CD14-positive monocyte (primary cell): ENCODE measurements around the gene OSCP1. TPM values are rescaled to one million over a fixed set of nuclear protein-coding genes. Genes with fewer than 3 reads are reported as not detected.
A peak's percentile ranks its signal among the peaks of the same experiment; 100 is the strongest.

Source experiments
- DNase-seq, 3 donors: peaks; one replicate each; pipeline ENCODE4 v3.0.0-alpha.2; 2011 to 2022
- H2AFZ ChIP-seq: 2 replicates; pipeline ENCODE4 v1.6.0; 2012; ENCODE audit warnings: mild to moderate bottlenecking, low read depth, low read length, inconsistent platforms; ENCODE audit not compliant: insufficient read depth, poor library complexity, severe bottlenecking
- H3K27ac ChIP-seq, 2 donors: 1 replicate in 1 of 2; 2 replicates in 1 of 2; pipeline ENCODE4 v1.5.1; 2012 to 2013; ENCODE audit warnings: low read length in 2 of 2, control low read depth in 1 of 2, inconsistent platforms in 1 of 2, low read depth in 1 of 2, mild to moderate bottlenecking in 1 of 2
- H3K27me3 ChIP-seq, 2 donors: one replicate each; pipeline versions ENCODE4 v1.6.0 to v1.6.1; 2011 to 2013; ENCODE audit warnings: low read length in 2 of 2; ENCODE audit not compliant: control insufficient read depth in 2 of 2, insufficient read depth in 2 of 2
- H3K36me3 ChIP-seq, 2 donors: replicated peaks in 1 of 2; 1 replicate in 1 of 2; 2 replicates in 1 of 2; pipeline versions ENCODE4 v1.5.1 to v1.6.1; 2012 to 2013; ENCODE audit warnings: low read length in 2 of 2, control low read depth in 1 of 2, inconsistent platforms in 1 of 2, mild to moderate bottlenecking in 1 of 2; ENCODE audit not compliant: insufficient read depth in 2 of 2, control insufficient read depth in 1 of 2
- H3K4me1 ChIP-seq, 2 donors: 1 replicate in 1 of 2; 2 replicates in 1 of 2; pipeline versions ENCODE4 v1.5.1 to v1.6.1; 2012 to 2013; ENCODE audit warnings: low read length in 2 of 2, control low read depth in 1 of 2, inconsistent platforms in 1 of 2, mild to moderate bottlenecking in 1 of 2, moderate library complexity in 1 of 2; ENCODE audit not compliant: insufficient read depth in 2 of 2, control insufficient read depth in 1 of 2
- H3K4me2 ChIP-seq: replicated peaks from 2 replicates; pipeline ENCODE3; 2012; ENCODE audit warnings: low read length, moderate library complexity, mild to moderate bottlenecking; ENCODE audit not compliant: poor library complexity, severe bottlenecking; ENCODE audit errors: extremely low read depth
- H3K4me3 ChIP-seq, 3 experiments: fragments of 200-600 bp in 1 of 3; sonication (generic) in 1 of 3; replicated peaks in 1 of 3; 1 replicate in 2 of 3; 2 replicates in 1 of 3; pipeline ENCODE4 v1.5.1; 2011 to 2013; ENCODE audit warnings: low read length in 3 of 3, mild to moderate bottlenecking in 3 of 3, control low read depth in 2 of 3, low read depth in 2 of 3, inconsistent platforms in 1 of 3, moderate library complexity in 1 of 3
- H3K79me2 ChIP-seq: 2 replicates; pipeline ENCODE4 v1.6.0; 2012; ENCODE audit warnings: mild to moderate bottlenecking, control low read depth, inconsistent platforms, low read length, moderate library complexity; ENCODE audit not compliant: insufficient read depth
- H3K9ac ChIP-seq: 2 replicates; pipeline ENCODE4 v1.6.0; 2017; ENCODE audit warnings: low read length, mild to moderate bottlenecking; ENCODE audit not compliant: insufficient read depth, poor library complexity, severe bottlenecking
- H3K9me3 ChIP-seq, 2 donors: replicated peaks in 1 of 2; 1 replicate in 1 of 2; 2 replicates in 1 of 2; pipeline versions ENCODE4 v1.5.1 to v1.6.1; 2012 to 2013; ENCODE audit warnings: low read length in 2 of 2, control low read depth in 1 of 2; ENCODE audit not compliant: control insufficient read depth in 1 of 2, insufficient read depth in 1 of 2
- H4K20me1 ChIP-seq: 2 replicates; pipeline ENCODE4 v1.6.0; 2012; ENCODE audit warnings: mild to moderate bottlenecking, low read length, control low read depth, moderate library complexity; ENCODE audit not compliant: insufficient read depth
- H3K27ac Mint-ChIP-seq, 7 donors: one replicate each; pipeline ENCODE4 v1.8.0; 2020; ENCODE audit warnings: mild to moderate bottlenecking in 7 of 7, mixed read lengths in 7 of 7, moderate library complexity in 6 of 7, inconsistent platforms in 2 of 7
- H3K27me3 Mint-ChIP-seq, 3 donors: one replicate each; pipeline ENCODE4 v1.8.0; 2021 to 2022; ENCODE audit warnings: low read depth in 3 of 3, mild to moderate bottlenecking in 3 of 3, mixed read lengths in 3 of 3, moderate library complexity in 3 of 3, inconsistent platforms in 1 of 3
- H3K36me3 Mint-ChIP-seq, 2 donors: one replicate each; pipeline ENCODE4 v1.8.0; 2020; ENCODE audit warnings: mixed read lengths in 2 of 2, inconsistent platforms in 1 of 2, mild to moderate bottlenecking in 1 of 2
- H3K4me1 Mint-ChIP-seq: one replicate; pipeline ENCODE4 v1.8.0; 2020; ENCODE audit warnings: mild to moderate bottlenecking, mixed read lengths
- H3K4me3 Mint-ChIP-seq, 2 donors: one replicate each; pipeline ENCODE4 v1.8.0; 2020; ENCODE audit warnings: mild to moderate bottlenecking in 2 of 2, mixed read lengths in 2 of 2, moderate library complexity in 1 of 2
- H3K9me3 Mint-ChIP-seq, 7 donors: one replicate each; pipeline ENCODE4 v1.8.0; 2020 to 2022; ENCODE audit warnings: mixed read lengths in 7 of 7, mild to moderate bottlenecking in 6 of 7, moderate library complexity in 6 of 7, inconsistent platforms in 2 of 7
- CTCF ChIP-seq: fragments of 200-600 bp; IDR thresholded peaks from one replicate; pipeline ENCODE4 v1.8.0; 2022; ENCODE audit warnings: antibody characterized with exemption, mild to moderate bottlenecking
- WGBS: methylation state at CpG from one replicate; pipeline ENCODE4 v1.1.5; 2013; ENCODE audit warnings: missing lambda C conversion rate; ENCODE audit not compliant: insufficient coverage; 5-methylcytosine and 5-hydroxymethylcytosine counted together
- intact Hi-C, 2 donors: fragments of 100-400 bp; cut with micrococcal nuclease; formaldehyde crosslinking; loops; one replicate each; pipeline versions ENCODE4 v1.15.0 to v1.15.1; 2023
- polyA plus RNA-seq, 3 donors: library from polyadenylated mRNA; depleted of rRNA in 1 of 3; unstranded in 2 of 3; stranded (reverse) in 1 of 3; fragments of 300-500 nt in 2 of 3; fragments of >200 nt in 1 of 3; fragmentation: Illumina TruSeq in 2 of 3; gene quantifications; 1 replicate in 2 of 3; 2 replicates in 1 of 3; pipeline ENCODE4 v1.2.3, GENCODE V29; 2012 to 2021

The OSCP1 gene
- polyA plus RNA-seq, 3 donors: 0.12 to 0.82 TPM; not detected in 1

DNA sequence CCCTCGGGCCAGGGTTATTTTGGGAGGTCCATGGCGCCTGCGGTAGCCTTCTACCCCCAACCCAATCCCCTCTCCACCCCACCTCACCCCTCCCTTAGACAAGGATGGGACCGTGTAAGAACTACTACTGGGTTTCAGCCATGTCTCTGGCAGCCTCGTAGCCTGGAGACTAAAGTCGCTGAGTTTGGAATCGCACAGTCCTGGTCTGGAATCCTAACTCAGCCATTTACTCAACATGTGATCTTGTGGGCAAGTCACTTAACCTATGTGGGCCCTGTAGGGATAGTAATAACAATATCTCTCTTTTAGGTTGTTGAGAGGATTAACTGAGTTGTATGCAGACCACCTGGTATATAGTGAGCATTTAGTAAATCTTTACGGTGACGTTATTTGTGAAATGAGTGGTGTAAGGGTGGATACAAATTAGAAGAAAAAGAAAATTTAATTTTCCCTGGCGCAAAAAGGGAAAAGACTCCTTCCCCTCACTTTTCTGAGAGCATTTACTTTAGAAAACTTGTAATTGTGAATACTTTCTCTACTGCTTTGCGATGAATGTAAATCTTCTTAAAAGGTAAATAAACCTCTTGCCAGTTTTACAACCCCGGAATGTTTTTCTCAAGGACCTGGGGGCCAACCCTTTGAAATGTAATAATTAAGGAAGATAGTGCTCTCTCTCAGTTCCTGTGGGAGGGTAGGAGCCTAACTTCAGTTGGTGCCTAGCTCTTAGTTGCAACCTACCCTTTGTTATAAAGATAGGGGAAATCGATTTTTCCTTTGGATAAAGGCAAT is 14.5 kb upstream of the OSCP1 start:
- intact Hi-C loops: loop anchor here in 1 of 2 donors (2.0 kb wide), 1 partner anchor 22 kb away; no protein-coding TSS in a partner anchor
- peaks cover 9% of the 10 kb centered on the region for H3K79me2 ChIP-seq
- H3K9ac ChIP-seq: peak overlapping the region; percentile 81
- WGBS: 0% methylated on average over 4 of the region's 13 CpGs
- H2AFZ ChIP-seq: peak overlapping the region; percentile 94
- peak overlapping the region; percentile 92 to 98 for H3K4me3 Mint-ChIP-seq
- peaks cover 31 to 33% of the 10 kb centered on the region in 2 donors for H3K4me1 ChIP-seq
- peaks cover 0 to 4% (median 3%) of the 10 kb centered on the region in 3 donors for H3K27me3 Mint-ChIP-seq
- TF ChIP-seq CTCF: no peak
- H3K27ac ChIP-seq: peak overlapping the region; percentile 91 to 99
- H3K27ac Mint-ChIP-seq: peak overlapping the region; percentile 93 to 98 (median 96)
- no peaks in the 10 kb centered on the region for H3K9me3 Mint-ChIP-seq
- no peaks in the 10 kb centered on the region for H3K27me3 ChIP-seq
- DNase-seq: no peak
- H3K36me3 Mint-ChIP-seq: peaks cover 62 to 70% of the 10 kb centered on the region in 2 donors
- peaks cover 34% of the 10 kb centered on the region for H3K4me1 Mint-ChIP-seq
- no peaks in the 10 kb centered on the region for H3K9me3 ChIP-seq
- peak overlapping the region; percentile 35 to 99 (median 88) for H3K4me3 ChIP-seq
- peaks cover 11% of the 10 kb centered on the region for H4K20me1 ChIP-seq
- H3K4me2 ChIP-seq: peak overlapping the region; percentile 90
- peaks cover 51 to 67% of the 10 kb centered on the region in 2 donors for H3K36me3 ChIP-seq

DNA sequence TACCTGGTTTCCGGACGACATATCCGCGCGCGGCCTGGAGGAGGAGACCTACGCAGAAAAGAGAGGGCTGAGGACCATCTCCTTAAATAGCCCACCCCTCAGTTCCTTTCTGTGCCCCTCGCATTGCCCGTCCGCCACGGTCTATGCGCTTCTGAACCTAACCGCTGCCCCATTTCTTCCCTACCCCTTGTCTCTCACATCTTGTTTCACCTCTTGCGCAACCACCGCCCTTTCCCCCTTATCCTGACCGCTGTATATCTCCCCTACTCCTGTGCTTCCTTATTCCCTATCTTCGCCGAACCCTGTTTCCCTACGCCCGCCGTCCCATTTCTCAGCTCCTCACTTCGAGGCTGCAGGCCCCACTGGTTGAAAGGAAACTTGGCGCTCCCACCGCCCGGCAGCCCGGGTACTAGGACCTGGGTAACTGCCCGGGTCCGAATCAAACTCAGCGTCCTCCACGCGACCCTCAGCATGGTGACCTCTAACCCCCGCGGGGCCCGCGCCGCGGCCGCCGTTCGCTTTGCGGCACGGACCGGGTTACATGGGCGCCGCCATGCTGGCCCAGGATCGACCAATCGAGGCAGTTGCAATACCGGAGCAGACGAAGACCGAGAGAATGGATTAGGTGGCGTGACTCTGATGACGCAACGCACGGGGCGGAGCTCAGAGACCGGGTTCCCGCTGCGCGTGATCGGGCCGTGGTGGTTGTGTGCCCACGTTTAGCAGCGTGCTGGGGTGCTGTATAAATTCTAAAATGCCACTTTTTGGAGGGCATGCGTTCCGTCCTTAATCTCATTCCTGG is 13.8 kb upstream of the OSCP1 start, which contains the start of gene MRPS15:
Gene MRPS15 (minus strand): TSS at position 582 of the 802 bp plus-strand sequence. CDS start 109 bp downstream, at position 473.
- Mint-ChIP-seq H3K27ac (peak within 1 kb of the TSS; percentile 93 to 98 (median 96)), H3K4me3 (peak within 1 kb of the TSS; percentile 92 to 98), H3K36me3 (peaks cover 64 to 69% of the 10 kb centered on the region in 2 donors), H3K9me3 (no peaks in the 10 kb centered on the region), H3K4me1 (peaks cover 40% of the 10 kb centered on the region), H3K27me3 (peaks cover 0 to 4% (median 3%) of the 10 kb centered on the region in 3 donors)
- Histone ChIP-seq H3K9me3 (no peaks in the 10 kb centered on the region), H3K36me3 (peaks cover 43 to 64% of the 10 kb centered on the region in 2 donors), H3K27ac (peak within 1 kb of the TSS; percentile 91 to 99), H3K9ac (peak within 1 kb of the TSS; percentile 81), H3K4me2 (peak within 1 kb of the TSS; percentile 90), H3K4me1 (peaks cover 35 to 40% of the 10 kb centered on the region in 2 donors), H3K79me2 (peaks cover 9% of the 10 kb centered on the region), H3K4me3 (peak within 1 kb of the TSS; percentile 71 to 99 (median 88)), H3K27me3 (no peaks in the 10 kb centered on the region), H2AFZ (peak within 1 kb of the TSS; percentile 94), H4K20me1 (peaks cover 3% of the 10 kb centered on the region)
- intact Hi-C loops: loop anchor here in 1 of 2 donors (2.0 kb wide), 1 partner anchor 23 kb away; no protein-coding TSS in a partner anchor
- TF ChIP-seq CTCF: no peak
- WGBS: under 1% methylated on average over 65 of the region's 65 CpGs
- DNase-seq: peak; percentile 96
